Caki2 (cell line): ENCODE results near the gene SIN3B. TPM values are rescaled to one million over a fixed set of nuclear protein-coding genes. Genes with fewer than 3 reads are reported as not detected.
"Not testable (repeated sequence)": the region's sequence is repeated elsewhere in the genome, so short reads cannot be mapped to it uniquely, and the experiment has no call there.

Experiments used
- DNase-seq: peaks from one replicate; pipeline ENCODE4 v3.0.0-alpha.2; 2015; ENCODE audit warnings: low read depth
- in situ Hi-C: cut with HindIII; loops from 2 replicates; pipeline ENCODE4 v1.10.0; 2016; ENCODE audit warnings: low sequenced_read_pairs, low pct_unique_long_range_greater_than_20kb, mixed read lengths
- total RNA-seq: library from RNA; depleted of rRNA; stranded (reverse); fragments of >200 nt; shearing (Covaris generic); gene quantifications from 2 replicates; pipeline ENCODE4 v1.2.3, GENCODE V29; 2014; ENCODE audit warnings: low replicate concordance; rRNA removed

The SIN3B gene, protein sequence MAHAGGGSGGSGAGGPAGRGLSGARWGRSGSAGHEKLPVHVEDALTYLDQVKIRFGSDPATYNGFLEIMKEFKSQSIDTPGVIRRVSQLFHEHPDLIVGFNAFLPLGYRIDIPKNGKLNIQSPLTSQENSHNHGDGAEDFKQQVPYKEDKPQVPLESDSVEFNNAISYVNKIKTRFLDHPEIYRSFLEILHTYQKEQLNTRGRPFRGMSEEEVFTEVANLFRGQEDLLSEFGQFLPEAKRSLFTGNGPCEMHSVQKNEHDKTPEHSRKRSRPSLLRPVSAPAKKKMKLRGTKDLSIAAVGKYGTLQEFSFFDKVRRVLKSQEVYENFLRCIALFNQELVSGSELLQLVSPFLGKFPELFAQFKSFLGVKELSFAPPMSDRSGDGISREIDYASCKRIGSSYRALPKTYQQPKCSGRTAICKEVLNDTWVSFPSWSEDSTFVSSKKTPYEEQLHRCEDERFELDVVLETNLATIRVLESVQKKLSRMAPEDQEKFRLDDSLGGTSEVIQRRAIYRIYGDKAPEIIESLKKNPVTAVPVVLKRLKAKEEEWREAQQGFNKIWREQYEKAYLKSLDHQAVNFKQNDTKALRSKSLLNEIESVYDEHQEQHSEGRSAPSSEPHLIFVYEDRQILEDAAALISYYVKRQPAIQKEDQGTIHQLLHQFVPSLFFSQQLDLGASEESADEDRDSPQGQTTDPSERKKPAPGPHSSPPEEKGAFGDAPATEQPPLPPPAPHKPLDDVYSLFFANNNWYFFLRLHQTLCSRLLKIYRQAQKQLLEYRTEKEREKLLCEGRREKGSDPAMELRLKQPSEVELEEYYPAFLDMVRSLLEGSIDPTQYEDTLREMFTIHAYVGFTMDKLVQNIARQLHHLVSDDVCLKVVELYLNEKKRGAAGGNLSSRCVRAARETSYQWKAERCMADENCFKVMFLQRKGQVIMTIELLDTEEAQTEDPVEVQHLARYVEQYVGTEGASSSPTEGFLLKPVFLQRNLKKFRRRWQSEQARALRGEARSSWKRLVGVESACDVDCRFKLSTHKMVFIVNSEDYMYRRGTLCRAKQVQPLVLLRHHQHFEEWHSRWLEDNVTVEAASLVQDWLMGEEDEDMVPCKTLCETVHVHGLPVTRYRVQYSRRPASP
- 13.3 and 21.9 TPM in 2 replicates for total RNA-seq

DNA sequence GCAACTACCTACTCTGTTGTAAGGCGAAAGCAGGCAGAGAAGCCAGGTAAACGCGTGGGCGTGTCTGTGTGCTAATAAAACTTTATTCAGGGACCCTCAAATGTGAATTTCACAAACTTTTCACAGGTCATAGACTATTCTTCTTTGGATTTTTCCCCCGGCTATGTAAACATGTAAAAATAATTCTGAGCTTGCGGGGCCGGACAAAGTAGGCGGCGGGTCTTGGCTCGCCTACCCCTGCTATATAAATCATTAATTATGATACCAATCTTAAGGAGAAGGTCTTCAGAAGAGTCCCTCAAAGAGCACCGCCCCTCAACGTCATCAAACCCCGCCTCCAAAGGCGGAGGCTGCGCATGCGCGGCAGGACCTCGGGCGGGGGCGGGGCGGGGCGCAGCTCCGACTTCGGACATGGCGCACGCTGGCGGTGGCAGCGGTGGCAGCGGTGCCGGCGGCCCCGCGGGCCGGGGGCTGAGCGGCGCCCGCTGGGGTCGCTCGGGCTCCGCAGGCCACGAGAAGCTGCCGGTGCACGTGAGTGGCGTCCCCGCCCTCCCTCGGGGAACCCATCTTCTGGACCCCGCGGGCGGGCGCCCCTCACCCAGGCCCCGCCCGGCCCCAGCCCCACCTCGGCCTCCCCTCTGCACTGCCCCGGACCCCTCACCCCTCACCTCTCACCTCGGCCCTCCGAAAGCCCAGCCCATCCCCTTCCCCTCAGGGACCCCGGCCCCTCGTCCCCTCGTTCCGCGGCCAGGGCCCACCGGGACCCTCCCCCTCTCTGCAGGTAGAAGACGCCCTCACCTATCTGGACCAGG, at the start of gene SIN3B:
SIN3B (plus strand) TSS at position 389 of the 812 bp plus-strand sequence; CDS start at position 412, 23 bp downstream.
- in situ Hi-C loops, result no loop called here
- DNase-seq, result peak; percentile 92

- in situ Hi-C loops, result no loop called here
- no peak for DNase-seq
Measured at GRCh38 chr19:16779539-16780163, 49.5 kb upstream of the SIN3B start.

DNA sequence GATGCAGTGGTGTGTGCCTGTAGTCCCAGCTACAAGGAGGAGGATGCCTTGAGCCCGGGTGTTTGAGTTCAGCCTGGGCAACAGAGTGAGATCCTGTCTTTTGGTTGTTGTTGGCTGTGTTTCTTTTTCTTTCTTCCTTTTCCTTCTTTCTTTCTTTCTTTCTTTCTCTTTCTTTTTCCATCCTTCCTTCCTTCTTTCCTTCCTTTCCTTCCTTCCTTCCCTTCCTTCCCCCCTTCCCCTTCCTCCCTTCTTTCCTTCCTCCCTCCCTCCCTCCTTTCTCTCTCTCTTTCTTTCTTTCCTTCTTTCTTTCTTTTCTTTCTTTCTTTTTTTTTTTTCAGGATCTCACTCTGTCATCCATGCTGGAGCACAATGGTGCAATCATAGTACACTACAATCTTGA, 46.5 kb upstream of the SIN3B start:
- no peak for DNase-seq
- in situ Hi-C loops, result no loop called here

GRCh38 chr19:16788479-16788878, 40.7 kb upstream of the SIN3B start:
- in situ Hi-C loops, result no loop called here
- DNase-seq, result no peak

- in situ Hi-C loops, result no loop called here
- no peak for DNase-seq
Measured at GRCh38 chr19:16789238-16789637, 40.0 kb upstream of the SIN3B start.

DNA sequence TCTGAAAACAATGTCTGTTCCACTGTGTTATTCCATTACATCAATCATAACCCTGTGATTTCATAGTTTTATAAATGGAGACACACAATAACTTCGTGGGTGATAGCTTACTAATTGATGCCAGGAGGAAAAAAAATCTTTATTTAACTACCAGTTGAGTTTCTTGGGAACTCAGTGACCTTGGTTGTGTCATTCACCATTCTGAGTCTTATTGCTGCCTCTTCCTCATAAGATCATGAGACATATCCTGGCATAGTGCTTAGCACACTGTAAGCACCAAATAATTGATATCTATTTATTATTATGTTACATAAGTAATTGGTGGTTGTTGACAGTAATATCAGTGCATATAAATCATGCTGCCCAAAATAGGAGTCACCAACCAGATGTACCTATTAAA, 39.1 kb upstream of the SIN3B start:
- in situ Hi-C loops, result no loop called here

GRCh38 chr19:16791942-16792341, 37.3 kb upstream of the SIN3B start:
- DNase-seq, result no peak
- in situ Hi-C loops, result no loop called here

More for the DNA sequence above, 39.1 kb upstream of the SIN3B start:
- no peak for DNase-seq

- in situ Hi-C loops, result no loop called here
- no peak for DNase-seq
Measured at GRCh38 chr19:16794456-16795441, 34.4 kb upstream of the SIN3B start.

- DNase-seq, result peak; percentile 15
- in situ Hi-C loops, result no loop called here
Measured at GRCh38 chr19:16795731-16796130, 33.5 kb upstream of the SIN3B start.

DNA sequence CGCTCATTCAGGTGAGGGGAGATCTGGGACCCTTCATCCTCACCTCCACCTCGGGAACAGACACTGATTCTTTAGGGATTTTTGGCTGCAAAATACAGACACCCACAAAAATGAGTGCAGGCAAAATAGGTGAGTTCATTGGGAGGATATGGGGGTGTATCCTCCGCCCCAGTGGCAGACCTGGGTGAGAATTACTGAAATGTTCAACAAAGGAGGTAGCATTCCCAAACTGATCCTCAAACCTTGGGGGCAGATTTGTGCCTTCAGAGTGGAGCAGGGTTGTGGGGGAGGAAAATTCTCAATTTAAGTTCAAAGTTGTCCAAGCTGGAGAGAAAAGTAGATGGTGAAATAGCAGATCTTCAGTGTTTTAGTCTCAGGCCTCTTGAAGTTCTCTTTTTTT, 31.3 kb upstream of the SIN3B start:
- DNase-seq, result no peak
- in situ Hi-C loops, result no loop called here

DNA sequence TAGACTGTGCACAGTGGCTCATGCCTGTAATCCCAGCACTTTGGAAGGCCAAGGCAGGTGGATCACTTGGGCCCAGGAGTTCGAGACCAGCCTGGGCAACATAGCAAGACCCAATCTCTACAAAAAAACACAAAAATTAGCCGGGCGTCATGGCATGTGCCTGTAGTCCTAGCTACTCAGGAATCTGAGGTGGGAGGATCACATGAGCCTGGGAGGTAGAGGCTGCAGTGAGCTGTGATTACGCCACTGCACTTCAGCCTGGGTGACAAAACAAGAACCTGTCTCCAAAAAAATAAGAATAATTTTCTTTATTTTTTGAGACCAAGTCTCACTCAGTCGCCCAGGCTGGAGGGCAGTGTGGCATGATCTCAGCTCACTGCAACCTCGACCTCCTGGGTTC, 30.9 kb upstream of the SIN3B start:
- DNase-seq, in situ Hi-C loops: not testable (repeated sequence)

- in situ Hi-C loops, result no loop called here
- DNase-seq, result no peak
Measured at GRCh38 chr19:16799740-16800139, 29.5 kb upstream of the SIN3B start.

- peak; percentile 48 for DNase-seq
- in situ Hi-C loops, result no loop called here
Measured at GRCh38 chr19:16801600-16802013, 27.6 kb upstream of the SIN3B start.

DNA sequence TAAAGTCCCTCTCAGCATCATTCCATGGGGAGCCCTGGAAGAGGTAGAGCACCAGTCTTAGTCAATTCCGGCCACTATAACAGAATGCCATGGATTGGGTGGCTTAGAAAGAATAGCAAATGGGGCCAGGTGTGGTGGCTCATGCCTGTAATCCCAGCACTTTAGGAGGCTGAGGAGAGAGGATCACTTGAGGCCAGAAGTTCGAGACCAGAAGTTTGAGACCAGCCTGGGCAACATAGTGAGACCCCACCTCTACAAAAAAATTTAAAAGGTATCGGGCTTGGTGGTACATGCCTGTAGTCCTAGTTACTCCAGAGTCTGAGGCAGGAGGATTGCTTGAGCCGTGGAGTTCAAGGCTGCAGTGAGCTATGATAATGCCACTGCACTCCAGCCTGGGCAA, 25.0 kb upstream of the SIN3B start:
- DNase-seq, result no peak
- in situ Hi-C loops, result no loop called here

DNA sequence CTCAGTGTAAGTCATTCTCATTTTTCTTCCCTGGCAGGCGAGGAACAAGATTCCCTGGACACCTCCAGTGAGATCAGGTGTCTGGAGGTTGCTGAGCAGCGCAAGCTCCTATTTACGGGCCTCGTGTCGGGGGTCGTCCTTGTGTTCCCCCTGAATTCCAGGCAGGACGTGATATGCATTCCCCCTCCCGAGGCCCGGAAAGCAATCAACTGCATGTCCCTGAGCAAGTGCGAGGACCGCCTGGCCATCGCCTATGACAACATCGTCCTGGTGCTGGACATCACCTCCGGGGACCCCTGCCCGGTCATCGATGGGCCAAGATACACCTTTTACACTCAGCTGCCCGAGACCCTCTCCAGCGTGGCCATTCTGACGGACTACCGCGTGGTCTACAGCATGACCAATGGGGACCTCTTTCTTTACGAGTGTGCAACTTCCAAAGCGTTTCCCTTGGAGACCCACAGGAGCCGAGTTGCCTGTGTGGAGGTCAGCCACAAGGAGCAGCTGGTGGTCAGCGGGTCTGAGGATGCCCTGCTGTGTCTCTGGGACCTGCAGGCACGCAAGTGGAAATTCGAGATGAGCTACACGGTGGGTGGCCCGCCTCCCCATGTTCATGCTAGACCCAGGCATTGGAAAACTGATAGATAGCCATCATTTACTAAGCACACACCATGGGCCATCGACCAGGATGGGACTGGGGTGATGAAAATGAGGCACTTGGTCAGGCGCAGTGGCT, 21.5 kb upstream of the SIN3B start:
- DNase-seq, result no peak
- in situ Hi-C loops, result no loop called here
